H1 (cell line): ENCODE measurements around the gene SGMS1. TPM values are rescaled to one million over a fixed set of nuclear protein-coding genes. Genes with fewer than 3 reads are reported as not detected.

Source experiments
- CTCF ChIA-PET: fragments of 300-600 bp; sonication (Branson Sonifier 250); formaldehyde crosslinking; loops from one replicate; lab custom pipeline; 2021; ENCODE audit not compliant: partially characterized antibody; lab: Charles Lee
- POLR2A ChIA-PET: fragments of 300-600 bp; sonication (Branson Sonifier 250); formaldehyde crosslinking; loops from one replicate; lab custom pipeline; 2021; ENCODE audit warnings: inconsistent platforms; ENCODE audit not compliant: partially characterized antibody; lab: Charles Lee
- DNase-seq, 2 experiments: peaks; one replicate each; pipeline versions ENCODE4 v3.0.0 to v3.0.0-alpha.2; 2010 to 2022; ENCODE audit warnings: low spot score in 2 of 2, low read depth in 1 of 2, mixed read lengths in 1 of 2
- FAIRE-seq: peaks from 2 replicates; lab custom pipeline; 2011; peaks lifted over from hg19 to GRCh38; lab: Jason Lieb, UNC
- H2AFZ ChIP-seq: 2 replicates; pipeline ENCODE4 v1.8.1; 2012; ENCODE audit warnings: low read length, inconsistent platforms
- H2AK5ac ChIP-seq: 2 replicates; pipeline ENCODE4 v1.6.1; 2013; ENCODE audit warnings: low read depth, low read length
- H2BK120ac ChIP-seq: replicated peaks from 2 replicates; pipeline ENCODE3; 2013; ENCODE audit warnings: low read depth, low read length, inconsistent platforms
- H2BK12ac ChIP-seq: 2 replicates; pipeline ENCODE4 v1.6.1; 2013; ENCODE audit warnings: low read depth, low read length
- H2BK15ac ChIP-seq: 2 replicates; pipeline ENCODE4 v1.6.1; 2013; ENCODE audit warnings: low read length
- H2BK20ac ChIP-seq: 2 replicates; pipeline ENCODE4 v1.6.1; 2013; ENCODE audit warnings: low read length
- H2BK5ac ChIP-seq: 2 replicates; pipeline ENCODE4 v1.6.1; 2013; ENCODE audit warnings: low read depth, low read length
- H3K14ac ChIP-seq: 2 replicates; pipeline ENCODE4 v1.6.1; 2013; ENCODE audit warnings: inconsistent platforms; ENCODE audit not compliant: insufficient read length
- H3K18ac ChIP-seq: 2 replicates; pipeline ENCODE4 v1.6.1; 2013; ENCODE audit warnings: low read length; ENCODE audit errors: extremely low read depth
- H3K23ac ChIP-seq: 2 replicates; pipeline ENCODE4 v1.6.1; 2013; ENCODE audit warnings: inconsistent platforms; ENCODE audit not compliant: insufficient read length
- H3K23me2 ChIP-seq: 2 replicates; pipeline ENCODE4 v1.6.1; 2013; ENCODE audit warnings: low read depth, low read length
- H3K27ac ChIP-seq: 2 replicates; pipeline ENCODE4 v1.6.1; 2011; ENCODE audit warnings: low read depth, low read length, inconsistent platforms
- H3K27me3 ChIP-seq, 4 experiments: replicated peaks in 1 of 4; 1 replicate in 1 of 4; 2 replicates in 3 of 4; pipeline versions ENCODE4 v1.6.1 to v1.8.1; 2011 to 2013; ENCODE audit warnings: low read length in 3 of 4, mild to moderate bottlenecking in 3 of 4, inconsistent platforms in 2 of 4, mixed read lengths in 2 of 4, moderate library complexity in 1 of 4; ENCODE audit not compliant: control insufficient read depth in 3 of 4, insufficient read depth in 3 of 4; ENCODE audit errors: extremely low read depth in 1 of 4
- H3K36me3 ChIP-seq, 4 experiments: 2 replicates each; pipeline versions ENCODE4 v1.6.1 to v1.8.1; 2011 to 2013; ENCODE audit warnings: mild to moderate bottlenecking in 4 of 4, low read length in 3 of 4, moderate library complexity in 2 of 4, control low read depth in 1 of 4, inconsistent platforms in 1 of 4; ENCODE audit not compliant: insufficient read depth in 4 of 4, control insufficient read depth in 2 of 4
- H3K4ac ChIP-seq: replicated peaks from 2 replicates; pipeline ENCODE3; 2013; ENCODE audit warnings: low read length, low read depth, mixed read lengths, inconsistent platforms; ENCODE audit not compliant: insufficient read length
- H3K4me1 ChIP-seq, 4 experiments: replicated peaks in 1 of 4; 1 replicate in 1 of 4; 2 replicates in 3 of 4; pipeline versions ENCODE4 v1.6.1 to v1.8.1; 2011 to 2013; ENCODE audit warnings: low read length in 3 of 4, inconsistent platforms in 2 of 4, mixed read lengths in 1 of 4; ENCODE audit not compliant: insufficient read depth in 4 of 4, control insufficient read depth in 3 of 4
- H3K4me2 ChIP-seq, 2 experiments: 2 replicates each; pipeline versions ENCODE4 v1.6.1 to v1.8.1; 2011 to 2013; ENCODE audit warnings: low read depth in 2 of 2, low read length in 2 of 2, control low read depth in 1 of 2, inconsistent platforms in 1 of 2, mild to moderate bottlenecking in 1 of 2; ENCODE audit not compliant: insufficient read depth in 1 of 2
- H3K4me3 ChIP-seq, 4 experiments: fragments of 200-600, 300-600 bp in 1 of 4; sonication (generic), shearing (Covaris generic), sonication (Bioruptor Twin) in 1 of 4; 2 replicates each; pipeline versions ENCODE4 v1.5.1 to v1.8.1; 2011 to 2016; ENCODE audit warnings: low read length in 4 of 4, low read depth in 3 of 4, control low read depth in 2 of 4, inconsistent platforms in 2 of 4, mild to moderate bottlenecking in 2 of 4, mixed read lengths in 1 of 4, moderate library complexity in 1 of 4; ENCODE audit not compliant: insufficient read depth in 2 of 4; ENCODE audit errors: extremely low read depth in 1 of 4
- H3K56ac ChIP-seq: replicated peaks from 2 replicates; pipeline ENCODE3; 2013; ENCODE audit warnings: low read depth, mild to moderate bottlenecking, mixed read lengths, low read length, inconsistent platforms; ENCODE audit not compliant: insufficient read length
- H3K79me1 ChIP-seq: 2 replicates; pipeline ENCODE4 v1.6.1; 2013; ENCODE audit warnings: low read depth, low read length, control low read depth
- H3K79me2 ChIP-seq, 2 experiments: 2 replicates each; pipeline versions ENCODE4 v1.6.1 to v1.8.1; 2012 to 2013; ENCODE audit warnings: low read length in 2 of 2, mild to moderate bottlenecking in 2 of 2, inconsistent platforms in 1 of 2; ENCODE audit not compliant: insufficient read depth in 2 of 2, control insufficient read depth in 1 of 2
- H3K9ac ChIP-seq, 4 experiments: replicated peaks in 1 of 4; 1 replicate in 1 of 4; 2 replicates in 3 of 4; pipeline versions ENCODE4 v1.6.1 to v1.8.1; 2011 to 2013; ENCODE audit warnings: low read depth in 3 of 4, low read length in 3 of 4, control low read depth in 2 of 4, mild to moderate bottlenecking in 2 of 4, moderate library complexity in 2 of 4, inconsistent platforms in 1 of 4; ENCODE audit errors: extremely low read depth in 1 of 4
- H3K9me3 ChIP-seq, 2 experiments: 2 replicates each; pipeline versions ENCODE4 v1.6.1 to v1.8.1; 2012 to 2013; ENCODE audit warnings: mild to moderate bottlenecking in 2 of 2, moderate library complexity in 2 of 2, control low read depth in 1 of 2, inconsistent platforms in 1 of 2, low read depth in 1 of 2, low read length in 1 of 2, mixed read lengths in 1 of 2; ENCODE audit not compliant: insufficient read depth in 2 of 2
- H4K20me1 ChIP-seq, 2 experiments: replicated peaks in 1 of 2; 2 replicates each; pipeline versions ENCODE3 to v1.8.1; 2011 to 2013; ENCODE audit warnings: inconsistent platforms in 2 of 2, low read length in 2 of 2, mild to moderate bottlenecking in 1 of 2; ENCODE audit not compliant: insufficient read depth in 2 of 2, control insufficient read depth in 1 of 2
- H4K5ac ChIP-seq: 2 replicates; pipeline ENCODE4 v1.6.1; 2013; ENCODE audit warnings: low read length, low read depth, mixed read lengths, inconsistent platforms; ENCODE audit not compliant: insufficient read length
- H4K8ac ChIP-seq: 2 replicates; pipeline ENCODE4 v1.8.0; 2013; ENCODE audit warnings: mild to moderate bottlenecking, moderate library complexity, low read length, inconsistent platforms; ENCODE audit not compliant: insufficient read depth; ENCODE audit errors: extremely low read depth
- H4K91ac ChIP-seq: replicated peaks from 2 replicates; pipeline ENCODE3; 2013; ENCODE audit warnings: low read length, mixed read lengths, inconsistent platforms; ENCODE audit not compliant: insufficient read length
- ASH2L ChIP-seq: fragments of 200-600, 300-600 bp; sonication (generic); IDR thresholded peaks from one replicate; pipeline ENCODE4 v1.7.1; 2017; ENCODE audit warnings: low read length
- ATF3 ChIP-seq: IDR thresholded peaks from 2 replicates; pipeline ENCODE4 v1.6.1; 2011; ENCODE audit warnings: low read depth, mild to moderate bottlenecking, low read length; ENCODE audit not compliant: insufficient read depth
- CEBPB ChIP-seq: IDR thresholded peaks from 2 replicates; pipeline ENCODE4 v1.6.1; 2012; ENCODE audit warnings: low read depth, low read length
- CREB1 ChIP-seq: IDR thresholded peaks from 2 replicates; pipeline ENCODE4 v1.6.1; 2012; ENCODE audit warnings: inconsistent platforms
- JUN ChIP-seq: IDR thresholded peaks from 2 replicates; pipeline ENCODE4 v1.6.1; 2011; ENCODE audit warnings: low read depth, mild to moderate bottlenecking, improper control_type of control experiment, low read length
- JUND ChIP-seq: IDR thresholded peaks from 2 replicates; pipeline ENCODE4 v1.6.1; 2011; ENCODE audit warnings: mild to moderate bottlenecking, improper control_type of control experiment, low read length
- KDM4A ChIP-seq: IDR thresholded peaks from one replicate; pipeline ENCODE4 v1.7.1; 2012; ENCODE audit warnings: low read depth, mild to moderate bottlenecking, moderate library complexity, low read length, inconsistent platforms; ENCODE audit not compliant: severe bottlenecking
- RAD21 ChIP-seq, 2 experiments: IDR thresholded peaks in 1 of 2; conservative IDR thresholded peaks in 1 of 2; 2 replicates each; pipeline ENCODE4 v1.6.1; 2011; ENCODE audit warnings: low read depth in 2 of 2, low read length in 2 of 2, improper control_type of control experiment in 1 of 2, inconsistent platforms in 1 of 2, mild to moderate bottlenecking in 1 of 2, moderate library complexity in 1 of 2
- RNF2 ChIP-seq: fragments of 200-900, 300-1000 bp; sonication (generic); IDR thresholded peaks from 2 replicates; pipeline ENCODE4 v1.7.1; 2016; ENCODE audit warnings: borderline replicate concordance, low read depth, mild to moderate bottlenecking, antibody characterized with exemption, low read length; ENCODE audit not compliant: poor library complexity, severe bottlenecking; ENCODE audit errors: missing control alignments
- SIX5 ChIP-seq: IDR thresholded peaks from 2 replicates; pipeline ENCODE4 v1.6.1; 2011; ENCODE audit warnings: mild to moderate bottlenecking, low read depth, low read length
- SP4 ChIP-seq: IDR thresholded peaks from 2 replicates; pipeline ENCODE4 v1.6.1; 2012; ENCODE audit warnings: low read length, inconsistent platforms
- TCF12 ChIP-seq: IDR thresholded peaks from 2 replicates; pipeline ENCODE4 v1.6.1; 2011; ENCODE audit warnings: low read depth, mild to moderate bottlenecking, low read length
- YY1 ChIP-seq: IDR thresholded peaks from 2 replicates; pipeline ENCODE4 v1.6.1; 2011; ENCODE audit warnings: low read depth, mild to moderate bottlenecking, low read length
- WGBS, 2 experiments: shearing (Covaris generic) in 1 of 2; methylation state at CpG; one replicate each; pipeline versions ENCODE4 v1.1.6 to v1.1.7; 2013 to 2015; ENCODE audit warnings: low lambda C conversion rate in 2 of 2, mixed read lengths in 2 of 2, inconsistent platforms in 1 of 2, low coverage in 1 of 2, missing lambda C conversion rate in 1 of 2; ENCODE audit not compliant: insufficient replicate concordance in 2 of 2, insufficient coverage in 1 of 2, insufficient read length in 1 of 2; ENCODE audit errors: extremely low coverage in 1 of 2, missing lambda C conversion rate in 1 of 2; 5-methylcytosine and 5-hydroxymethylcytosine counted together
- polyA plus RNA-seq, 7 experiments: library from polyadenylated mRNA; depleted of rRNA in 3 of 7; stranded (reverse) in 5 of 7; unstranded in 2 of 7; fragments of >200 nt in 5 of 7; fragments of 200-250 nt in 2 of 7; gene quantifications; 1 replicate in 5 of 7; 2 replicates in 1 of 7; 4 replicates in 1 of 7; pipeline versions ENCODE4 v1.2.1 to v1.2.3, GENCODE V29; 2011 to 2013; ENCODE audit warnings: missing spikeins in 2 of 7, mixed read lengths in 2 of 7
- total RNA-seq: library from RNA; stranded (reverse); fragmentation: NEBNext Ultra II Directional; extraction: Animal tissue kit (Norgen Biotek cat#: 25700); gene quantifications from 2 replicates; pipeline ENCODE4 v1.2.1, GENCODE V29; 2021

SGMS1 gene
- total and polyA plus RNA-seq, 2 of the 8 experiments (the other 6 are each of a cell fraction or from before 2014, with no cell fraction given), result 6.0 to 15.6 TPM

DNA sequence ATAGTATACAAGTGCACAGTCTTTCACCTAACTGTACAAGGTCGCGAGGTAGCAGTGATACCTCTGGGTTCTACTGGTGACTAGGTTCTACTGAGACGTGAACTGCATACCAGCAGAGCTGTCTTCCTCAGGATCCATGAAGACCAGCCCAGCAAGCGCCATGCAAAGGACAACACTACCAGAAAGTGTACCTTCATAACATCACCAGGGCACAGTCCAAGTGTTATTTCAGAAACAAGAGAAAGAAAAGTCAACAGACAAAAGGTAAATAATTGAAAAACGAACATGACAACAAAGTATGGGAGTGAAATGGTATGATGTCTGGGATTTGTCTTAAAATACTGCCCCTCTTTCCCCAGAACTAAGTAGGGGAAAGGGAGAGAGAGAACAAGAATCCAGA lies 231.3 kb downstream of the SGMS1 start:
- no peak overlapping the region for H3K4me3 ChIP-seq
- TF ChIP-seq YY1 (no peak), RAD21 (IDR thresholded peaks at IDR 0.05 in 1 of 2, conservative IDR thresholded peaks at IDR 0.05 in 1 of 2; ENCODE audit: low read depth in 2 of 2, low read length in 2 of 2) (no peak), JUND (no peak), JUN (no peak), KDM4A (no peak), ATF3 (no peak), CEBPB (no peak), TCF12 (no peak), SP4 (no peak), SIX5 (no peak), RNF2 (no peak), CREB1 (no peak), ASH2L (no peak)
- TF ChIP-seq, all 59 proteins: peak for 0
- Histone ChIP-seq H3K27me3 (no peaks in the 10 kb centered on the region), H3K79me2 (0 out of 4 replicates have a peak, but pooled peaks cover 0 to 3% of the 10 kb centered on the region in 2 experiments), H4K8ac (no peak overlapping the region), H2BK20ac (no peak overlapping the region), H2AFZ (no peak overlapping the region), H3K9ac (no peak overlapping the region), H4K5ac (no peak overlapping the region), H3K56ac (no peak overlapping the region), H4K91ac (no peak overlapping the region), H3K9me3 (no peaks in the 10 kb centered on the region), H2BK12ac (no peak overlapping the region), H3K36me3 (no peaks in the 10 kb centered on the region), H3K79me1 (no peaks in the 10 kb centered on the region; the same call in 1 of the 2 replicates), H3K4me2 (no peak overlapping the region), H3K27ac (no peak overlapping the region), H3K23ac (no peak overlapping the region), H2AK5ac (no peak overlapping the region), H3K14ac (no peak overlapping the region), H3K4ac (no peak overlapping the region), H3K18ac (no peak overlapping the region), H2BK5ac (no peak overlapping the region), H2BK15ac (no peak overlapping the region), H4K20me1 (no peaks in the 10 kb centered on the region), H2BK120ac (no peak overlapping the region), H3K23me2 (no peaks in the 10 kb centered on the region), H3K4me1 (peaks cover 0 to 4% (median 1%) of the 10 kb centered on the region in 4 experiments; a peak in 2 of 7 replicates)
- WGBS, 2 experiments, result 84% methylated on average over 5 of the region's 5 CpGs; no CpG with 5 or more reads in 1 of the 2 experiments
- no peak for DNase-seq
- FAIRE-seq, result no peak
- CTCF ChIA-PET, result no interaction called here
- POLR2A ChIA-PET, result interaction anchor here (1.2 kb wide), 2 partner anchors 12 to 15 kb away, joined by 3 to 6 read pairs; no protein-coding TSS in a partner anchor
